Activated CD4-positive, alpha-beta T cell treated with anti-CD3 and anti-CD28 coated beads for 4 hours (primary cell): Measurements from ENCODE around the gene IMPA2.

ENCODE experiments used
- DNase-seq, 2 donors: peaks; one replicate each; pipeline ENCODE4 v3.0.0-alpha.2; 2020

The IMPA2 gene

DNA sequence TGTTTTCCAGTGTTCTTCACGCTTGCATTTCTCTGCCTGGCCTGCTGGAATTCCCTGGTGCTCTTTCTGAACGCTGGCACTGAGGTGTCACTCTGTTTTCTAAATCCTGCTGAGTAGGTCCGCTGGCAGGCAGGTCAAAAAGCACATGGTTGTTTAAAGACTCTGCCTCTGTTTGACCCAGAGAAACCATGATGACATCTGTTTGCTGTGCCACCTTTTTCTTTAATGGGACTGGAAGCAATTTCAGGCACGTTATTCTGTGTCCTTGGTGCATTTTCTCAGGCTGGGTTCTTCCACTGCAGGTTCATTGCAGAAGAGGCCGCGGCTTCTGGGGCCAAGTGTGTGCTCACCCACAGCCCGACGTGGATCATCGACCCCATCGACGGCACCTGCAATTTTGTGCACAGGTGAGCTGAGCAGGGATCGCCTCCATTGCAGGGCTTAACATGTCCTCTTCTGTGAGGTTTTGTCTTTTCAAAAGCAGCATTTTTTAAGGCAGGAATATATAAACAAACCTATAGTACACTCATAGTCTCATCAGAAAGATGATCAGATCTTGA lies 28.4 kb downstream of the IMPA2 start:
- DNase-seq, result no peak

DNA sequence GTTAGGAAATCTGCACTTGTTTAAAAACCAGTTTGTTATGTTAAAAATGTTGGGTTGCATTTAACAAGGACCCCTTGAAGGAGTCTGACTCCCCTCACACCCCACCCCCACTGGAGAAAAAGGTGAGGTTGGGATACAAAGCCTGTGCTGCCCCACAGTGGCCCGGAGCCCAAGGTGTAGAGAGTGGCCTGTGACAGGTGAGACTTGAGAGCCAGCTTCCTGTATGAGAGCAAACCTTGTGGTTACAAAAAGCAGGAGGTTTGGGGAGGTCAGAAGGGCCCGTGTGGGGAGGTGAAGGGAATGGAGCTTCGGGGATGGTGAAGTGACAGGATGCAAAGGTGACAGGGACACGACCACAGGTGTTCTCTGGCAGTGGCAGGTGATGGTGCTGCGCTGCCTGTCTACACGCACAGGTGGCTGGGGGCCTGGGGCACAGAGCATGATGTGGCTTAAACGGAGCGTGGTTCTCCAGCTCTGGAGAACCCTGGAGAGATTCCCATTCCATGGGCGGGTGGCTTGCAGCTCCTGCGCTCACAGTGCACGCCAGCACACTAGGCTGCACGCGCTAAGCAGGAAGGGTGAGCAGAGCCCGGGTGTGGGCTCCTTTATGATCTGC lies 29.0 kb downstream of the IMPA2 start:
- no peak for DNase-seq

DNA sequence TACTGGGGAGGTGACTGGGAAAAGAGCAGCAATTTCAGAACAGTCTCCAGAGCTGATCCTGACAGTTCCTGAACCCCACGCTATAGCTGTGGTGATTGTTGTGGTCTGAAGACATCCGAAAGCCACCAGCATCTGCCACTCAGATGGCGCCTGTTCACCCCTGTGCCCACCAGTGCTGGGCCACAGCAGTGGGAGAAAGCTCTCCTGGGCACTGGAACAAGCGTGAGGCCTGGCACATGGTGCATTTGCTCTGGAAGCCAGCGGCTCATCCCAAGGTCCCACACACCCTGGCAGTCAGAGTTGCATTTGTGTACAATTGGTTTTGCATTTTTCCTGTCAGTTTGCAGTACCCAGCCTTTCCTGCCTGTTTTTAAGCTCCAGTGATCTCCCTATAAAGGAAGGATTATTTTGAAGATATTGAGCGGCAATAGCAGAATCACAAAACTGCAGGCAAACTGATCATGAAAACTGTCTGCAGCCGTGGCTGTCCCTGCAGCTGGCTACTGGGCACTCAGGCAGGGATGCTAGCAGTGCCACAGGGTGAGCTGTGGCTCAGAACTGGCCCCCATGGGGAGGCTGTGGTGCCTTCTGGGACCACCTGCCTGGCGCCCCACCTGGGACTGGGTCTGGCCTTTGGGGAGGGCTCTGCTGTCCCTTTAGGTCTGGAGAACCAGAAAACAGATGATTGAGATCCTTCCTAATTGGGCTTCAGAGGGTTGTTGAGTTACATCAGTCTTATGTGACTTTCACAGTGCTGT lies 30.1 kb downstream of the IMPA2 start:
- DNase-seq, result no peak

DNA sequence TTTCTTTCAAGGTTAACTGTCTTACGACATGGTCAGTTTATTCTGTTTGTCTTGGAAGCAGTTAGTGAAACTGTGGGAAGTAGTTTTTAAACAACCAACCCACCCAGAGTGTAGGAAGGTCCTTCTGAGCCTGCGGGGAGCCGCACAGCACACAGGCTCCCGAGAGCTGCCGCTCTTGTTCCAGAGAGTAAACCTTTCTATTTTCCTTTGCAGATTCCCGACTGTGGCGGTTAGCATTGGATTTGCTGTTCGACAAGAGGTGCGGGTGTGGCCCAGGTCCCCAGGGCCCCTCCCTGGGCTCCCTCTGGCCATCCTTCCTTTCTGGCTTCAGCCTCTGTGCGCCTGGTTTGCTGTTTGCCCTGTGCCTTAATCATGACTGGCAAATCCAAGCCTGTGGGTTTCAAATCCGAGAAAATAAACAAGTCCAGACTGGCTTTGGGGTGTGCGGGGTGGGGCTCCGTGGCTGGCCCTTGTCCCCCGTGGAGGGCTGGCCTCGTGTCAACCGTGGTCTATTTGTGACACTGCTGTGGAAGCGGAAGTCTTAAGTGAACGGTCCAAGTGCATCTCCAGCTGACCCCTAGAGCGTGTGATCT lies 30.7 kb downstream of the IMPA2 start:
- no peak for DNase-seq

- DNase-seq, result no peak
Measured at GRCh38 chr18:12012697-12013096, 31.4 kb downstream of the IMPA2 start.

DNA sequence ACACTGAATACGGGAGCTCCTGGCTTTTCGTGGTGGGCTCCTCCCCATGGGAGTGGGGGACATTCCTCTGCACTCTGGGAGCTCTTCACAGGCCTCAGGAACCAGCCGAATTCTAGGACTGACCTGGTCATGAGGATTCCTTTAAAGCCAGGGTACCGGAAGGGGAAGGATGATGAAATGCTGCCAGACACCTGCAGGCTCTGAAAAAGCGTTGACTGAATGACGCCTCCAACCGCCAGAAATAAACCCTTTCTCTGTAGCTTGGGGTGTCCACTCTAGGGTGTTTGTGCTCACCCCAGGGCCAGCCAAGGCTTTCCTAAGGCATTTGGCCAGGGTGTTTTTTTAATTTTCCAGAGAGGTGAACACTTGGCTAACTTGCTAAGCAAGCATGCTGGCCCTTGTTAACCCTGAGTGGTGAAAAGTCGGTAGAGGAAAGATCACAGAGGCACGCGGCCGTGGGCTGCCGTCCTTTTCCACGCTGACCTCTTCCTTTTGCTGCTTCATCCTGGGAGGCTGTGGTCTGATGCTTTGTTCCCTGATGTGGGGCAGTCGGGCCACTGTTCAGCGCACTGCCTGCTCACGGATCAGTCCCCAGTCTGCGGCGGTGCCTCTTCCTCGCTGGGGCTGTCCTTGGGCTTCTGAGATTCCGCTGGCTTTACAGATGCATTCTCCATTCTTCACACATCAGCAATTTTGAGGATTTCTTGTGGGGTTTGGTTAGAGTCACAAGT lies 32.0 kb downstream of the IMPA2 start:
- DNase-seq, result no peak

DNA sequence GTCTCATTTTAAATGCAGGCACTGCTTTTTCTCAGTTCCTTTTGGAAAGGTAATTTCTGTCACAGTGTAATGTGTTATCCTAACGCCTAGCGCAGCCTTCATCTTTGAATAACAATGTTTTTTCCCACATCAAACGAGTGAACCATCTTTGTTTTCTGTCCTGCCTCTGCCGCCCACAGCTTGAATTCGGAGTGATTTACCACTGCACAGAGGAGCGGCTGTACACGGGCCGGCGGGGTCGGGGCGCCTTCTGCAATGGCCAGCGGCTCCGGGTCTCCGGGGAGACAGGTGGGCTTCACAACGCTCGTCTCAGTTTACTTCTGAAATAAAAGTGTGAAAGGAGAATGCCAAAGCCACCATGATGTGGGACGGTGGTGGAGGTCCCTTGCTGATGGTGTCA lies 32.8 kb downstream of the IMPA2 start:
- no peak for DNase-seq

- DNase-seq, result no peak
Measured at GRCh38 chr18:12014521-12015415, 33.5 kb downstream of the IMPA2 start.

GRCh38 chr18:12015416-12016062 lies 34.2 kb downstream of the IMPA2 start:
- DNase-seq, result no peak

DNA sequence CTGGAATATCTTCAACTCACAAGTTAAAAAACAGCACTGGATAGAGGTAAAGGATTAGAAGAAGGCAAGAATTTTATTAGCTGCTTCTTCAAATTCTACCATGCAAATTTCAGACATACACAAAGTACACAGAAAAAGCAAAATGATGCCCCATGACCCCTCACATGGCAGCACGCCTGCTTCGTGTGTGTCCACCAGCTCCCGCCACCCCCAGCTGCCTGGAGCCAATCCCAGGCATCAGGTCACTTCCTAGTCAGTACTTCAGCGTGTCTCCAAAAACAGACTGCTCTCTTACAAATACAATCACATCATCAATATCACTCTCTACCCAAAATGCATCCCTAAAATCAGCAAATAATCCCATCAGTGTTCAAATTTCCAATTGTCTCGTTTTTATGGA lies 35.8 kb downstream of the IMPA2 start:
- DNase-seq, result no peak

GRCh38 chr18:12018861-12019260 lies 37.6 kb downstream of the IMPA2 start:
- no peak for DNase-seq

GRCh38 chr18:12021077-12021476 lies 39.8 kb downstream of the IMPA2 start:
- no peak for DNase-seq

DNA sequence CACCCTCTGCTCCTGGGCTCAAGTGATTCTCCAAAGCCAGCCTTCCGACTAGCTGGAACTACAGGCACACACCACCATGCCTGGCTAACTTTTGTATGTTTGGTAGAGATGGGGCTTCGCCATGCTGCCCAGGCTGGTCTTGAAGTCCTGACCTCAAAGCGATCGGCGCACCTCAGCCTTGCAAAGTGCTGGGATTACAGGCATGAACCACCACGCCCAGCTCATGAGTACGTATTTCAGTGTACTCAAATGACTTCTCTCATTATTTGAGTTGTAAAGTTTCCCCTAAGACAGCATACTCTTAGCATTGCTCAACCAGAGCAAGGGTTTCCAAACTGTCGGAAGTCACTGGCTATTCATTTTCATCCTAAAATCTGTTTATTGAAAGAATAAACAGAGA lies 40.3 kb downstream of the IMPA2 start:
- no peak for DNase-seq

- DNase-seq, result no peak
Measured at GRCh38 chr18:12023375-12023774, 42.1 kb downstream of the IMPA2 start.

- no peak for DNase-seq
Measured at GRCh38 chr18:12026562-12026961, 45.3 kb downstream of the IMPA2 start.

GRCh38 chr18:12027046-12027445 lies 45.7 kb downstream of the IMPA2 start:
- DNase-seq, result no peak

DNA sequence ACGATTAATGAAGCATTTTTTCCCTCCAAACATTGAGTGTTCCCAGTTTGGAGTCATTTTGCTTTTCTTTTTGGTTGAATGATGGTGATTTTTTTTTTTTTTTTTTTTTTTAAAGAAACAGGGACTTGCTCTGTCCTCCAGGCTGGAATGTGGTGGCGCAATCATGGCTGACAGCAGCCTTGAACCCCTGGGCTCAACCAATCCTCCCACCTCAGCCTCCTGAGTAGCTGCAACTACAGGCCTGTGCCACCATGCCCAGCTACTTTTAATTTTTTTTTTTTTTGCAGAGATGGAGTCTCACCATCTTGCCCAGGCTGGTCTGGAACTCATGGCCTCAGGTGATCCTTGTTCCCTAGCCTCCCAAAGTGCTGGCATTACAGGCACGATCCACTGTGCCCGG lies 46.2 kb downstream of the IMPA2 start:
- no peak for DNase-seq

GRCh38 chr18:12028040-12028628 lies 46.8 kb downstream of the IMPA2 start:
- no peak for DNase-seq

DNA sequence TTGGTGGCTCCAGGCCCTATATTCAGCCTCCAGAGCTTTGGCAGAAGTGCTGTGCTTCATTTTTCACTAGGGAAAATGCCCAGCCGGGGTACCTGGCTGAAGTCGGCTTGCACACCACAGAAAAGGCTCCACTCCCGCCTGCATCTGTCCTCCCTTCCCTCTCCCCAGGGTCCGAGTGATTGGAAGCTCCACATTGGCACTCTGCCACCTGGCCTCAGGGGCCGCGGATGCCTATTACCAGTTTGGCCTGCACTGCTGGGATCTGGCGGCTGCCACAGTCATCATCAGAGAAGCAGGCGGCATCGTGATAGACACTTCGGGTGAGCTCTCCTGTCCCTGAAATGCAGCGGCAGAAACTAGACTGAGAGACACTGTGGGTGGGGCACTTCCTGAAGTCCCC lies 47.4 kb downstream of the IMPA2 start:
- no peak for DNase-seq

GRCh38 chr18:12029786-12030584 lies 48.7 kb downstream of the IMPA2 start:
- DNase-seq, result no peak

GRCh38 chr18:12030670-12031069 lies 49.4 kb downstream of the IMPA2 start:
- DNase-seq, result no peak
